GM12878 (cell line): ENCODE data around the gene PTGES3L. TPM values are rescaled to one million over a fixed set of nuclear protein-coding genes. Genes with fewer than 3 reads are reported as not detected.
A peak's percentile ranks its signal among the peaks of the same experiment; 100 is the strongest.

Source experiments
- BMI1 ChIP-seq: fragments of 450-650 bp; IDR thresholded peaks from 2 replicates; pipeline ENCODE4 v1.6.1; 2016; ENCODE audit warnings: mild to moderate bottlenecking, moderate library complexity, borderline replicate concordance
- BRCA1 ChIP-seq: IDR thresholded peaks from 2 replicates; pipeline ENCODE4 v1.6.1; 2011; ENCODE audit warnings: low read depth, low read length, improper control_type of control experiment
- CUX1 ChIP-seq: IDR thresholded peaks from 2 replicates; pipeline ENCODE4 v1.6.1; 2012; ENCODE audit warnings: improper control_type of control experiment, low read depth, low read length; ENCODE audit not compliant: insufficient replicate concordance
- ELK1 ChIP-seq: IDR thresholded peaks from 2 replicates; pipeline ENCODE4 v1.6.1; 2012; ENCODE audit warnings: low read depth, low read length, improper control_type of control experiment
- IRF5 ChIP-seq: fragments of 450-650 bp; IDR thresholded peaks from 2 replicates; pipeline ENCODE4 v1.6.1; 2017; ENCODE audit warnings: borderline replicate concordance
- MEF2A ChIP-seq: IDR thresholded peaks from 2 replicates; pipeline ENCODE4 v1.6.1; 2011; ENCODE audit warnings: low read depth, mild to moderate bottlenecking, low read length, moderate library complexity; ENCODE audit not compliant: insufficient read depth
- MLLT1 ChIP-seq: fragments of 450-650 bp; IDR thresholded peaks from 2 replicates; pipeline ENCODE4 v1.6.1; 2016; ENCODE audit warnings: mild to moderate bottlenecking
- MYB ChIP-seq: fragments of 150-350 bp; IDR thresholded peaks from 2 replicates; pipeline ENCODE4 v1.6.1; 2014; ENCODE audit warnings: mild to moderate bottlenecking, low read depth, low read length, borderline replicate concordance
- NFIC ChIP-seq: IDR thresholded peaks from 2 replicates; pipeline ENCODE4 v1.6.1; 2012; ENCODE audit warnings: low read depth, mild to moderate bottlenecking, inconsistent platforms, low read length, moderate library complexity
- NFYB ChIP-seq: IDR thresholded peaks from 2 replicates; pipeline ENCODE4 v1.6.1; 2011; ENCODE audit warnings: low read depth, mild to moderate bottlenecking, low read length, improper control_type of control experiment, moderate library complexity; ENCODE audit not compliant: insufficient read depth
- POU2F2 ChIP-seq: IDR thresholded peaks from 3 replicates; pipeline ENCODE4 v1.6.1; 2011; ENCODE audit warnings: low read depth, mild to moderate bottlenecking, low read length, borderline replicate concordance
- RELA ChIP-seq: fragments of 450-650 bp; IDR thresholded peaks from 2 replicates; pipeline ENCODE4 v1.8.0; 2014; ENCODE audit warnings: borderline replicate concordance; ENCODE audit not compliant: partially characterized antibody
- STAT3 ChIP-seq: IDR thresholded peaks from 2 replicates; pipeline ENCODE4 v1.6.1; 2011; ENCODE audit warnings: low read depth, low read length, improper control_type of control experiment
- ZNF384 ChIP-seq: IDR thresholded peaks from 2 replicates; pipeline ENCODE4 v1.6.1; 2012; ENCODE audit warnings: low read depth, mild to moderate bottlenecking, low read length, improper control_type of control experiment, borderline replicate concordance
- ZNF592 ChIP-seq: fragments of 450-650 bp; IDR thresholded peaks from 2 replicates; pipeline ENCODE4 v1.6.1; 2017; ENCODE audit warnings: mild to moderate bottlenecking, moderate library complexity
- polyA plus RNA-seq, 11 experiments: library from polyadenylated mRNA; depleted of rRNA in 4 of 11; unstranded in 6 of 11; stranded (reverse) in 5 of 11; fragments of >200 nt; fragmentation: Nextera tagmentation in 4 of 11; fragmentation: Illumina TruSeq in 1 of 11; extraction: Ambion mirVana in 4 of 11; extraction: Trizol in 1 of 11; gene quantifications; 1 replicate in 1 of 11; 2 replicates in 10 of 11; pipeline versions ENCODE4 v1.2.1 to v1.2.3, GENCODE V29; 2011 to 2016; ENCODE audit warnings: inconsistent platforms in 2 of 11, missing spikeins in 2 of 11, low read depth in 1 of 11
- total RNA-seq, 4 experiments: library from RNA; depleted of rRNA in 3 of 4; stranded (reverse); fragments of >200 nt in 3 of 4; fragmentation: Illumina TruSeq in 1 of 4; extraction: Trizol in 1 of 4; gene quantifications; 2 replicates each; pipeline versions ENCODE4 v1.2.1 to v1.2.3, GENCODE V29; 2013 to 2021

Gene PTGES3L
- total and polyA plus RNA-seq, 10 of the 15 experiments (the other 5 are each of a cell fraction or from before 2014, with no cell fraction given), result 0.11 to 2.3 (median 0.98) TPM

- no peak for TF ChIP-seq CUX1
- TF ChIP-seq BRCA1, result no peak
- no peak for TF ChIP-seq MEF2A
- TF ChIP-seq BMI1, result no peak
- TF ChIP-seq MLLT1, result peak; percentile 43; the same call in 1 of the 2 replicates
- TF ChIP-seq POU2F2, result no peak; the same call in 2 of the 3 replicates
- TF ChIP-seq ZNF384, result no peak
- TF ChIP-seq IRF5, result no peak
- no peak for TF ChIP-seq RELA
- no peak for TF ChIP-seq ELK1
- no peak for TF ChIP-seq NFIC
- TF ChIP-seq MYB, result no peak
- TF ChIP-seq STAT3, result no peak
- no peak for TF ChIP-seq ZNF592
- TF ChIP-seq NFYB, result no peak
These were observed 15.5 kb downstream of the PTGES3L start, which contains the start of gene AARSD1 (continued) for GRCh38 chr17:42964161-42964932.
